Suppressor macrophage treated with lipopolysaccharide for 1 hour (primary cell): Measurements from ENCODE around the gene SERINC3.
A peak's percentile ranks its signal among the peaks of the same experiment; 100 is the strongest.

Experiments
- DNase-seq, 3 donors: peaks; one replicate each; pipeline ENCODE4 v3.0.0-alpha.2; 2020 to 2022

SERINC3 gene

DNA sequence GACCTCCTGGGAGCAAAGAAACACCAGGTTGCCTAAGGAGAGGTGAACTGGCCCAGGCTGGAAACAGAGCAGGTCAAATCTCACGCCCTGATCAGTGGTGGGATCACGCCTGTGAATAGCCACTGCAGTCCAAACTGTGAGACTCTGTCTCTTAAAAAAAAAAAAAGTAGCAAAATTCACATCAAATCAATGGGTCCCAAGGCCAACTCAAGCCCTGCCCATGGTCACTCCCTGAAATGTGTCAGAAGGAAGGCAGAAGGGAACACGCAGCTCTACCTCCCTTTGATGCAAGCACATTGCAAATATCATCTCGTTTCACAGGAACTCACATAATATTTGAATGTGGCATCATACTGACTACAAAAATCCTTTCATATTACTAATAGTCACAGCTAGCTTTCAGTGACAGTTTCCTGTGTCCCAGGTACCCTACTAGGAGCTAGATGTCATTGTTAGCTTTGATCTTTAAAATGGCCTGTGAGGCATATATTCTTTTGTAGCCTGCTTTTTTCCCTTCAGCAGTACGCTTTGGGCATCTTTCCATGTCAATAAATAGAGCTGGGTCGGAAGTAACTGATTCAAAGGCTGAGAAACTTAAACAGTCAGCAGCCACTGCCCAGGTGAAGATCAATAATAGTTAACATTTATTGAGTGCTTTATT, 60.6 kb downstream of the SERINC3 start:
- no peak for DNase-seq

DNA sequence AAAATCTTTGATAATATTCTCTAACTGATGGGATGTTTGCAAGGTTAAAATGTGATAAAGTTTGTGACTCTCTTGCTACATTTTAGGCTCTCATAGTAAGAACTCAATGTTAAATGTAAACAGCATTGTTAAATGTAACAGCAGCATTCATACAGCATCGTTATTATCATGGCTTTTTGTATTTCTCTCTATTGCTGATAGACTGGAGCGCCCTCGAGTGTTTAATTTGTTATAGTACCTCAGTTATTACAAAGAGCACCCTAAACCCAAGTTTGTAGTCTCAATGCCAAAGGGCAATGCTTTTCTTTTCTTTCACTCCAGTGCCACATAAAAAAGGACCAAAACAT, 61.1 kb downstream of the SERINC3 start:
- DNase-seq, result peak; percentile 56 to 69 (median 65)

DNA sequence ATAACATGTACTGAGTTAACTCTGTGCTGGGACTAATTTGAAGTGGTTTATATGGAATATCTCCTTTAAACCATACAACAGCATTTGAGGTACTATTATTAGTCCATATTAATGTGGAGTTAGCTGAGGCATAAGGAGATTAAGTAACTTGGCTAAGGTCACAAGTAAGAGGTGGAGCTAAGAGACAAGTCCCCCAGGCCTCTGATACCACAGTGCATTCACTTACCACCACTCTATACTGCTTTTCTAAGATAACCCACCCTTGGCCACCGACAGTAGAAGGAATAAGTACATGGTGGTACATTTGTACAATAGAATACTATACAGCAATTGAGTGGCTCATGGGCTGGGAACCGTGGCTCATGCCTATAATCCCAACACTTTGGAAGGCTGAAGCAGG, 62.6 kb downstream of the SERINC3 start:
- no peak for DNase-seq

DNA sequence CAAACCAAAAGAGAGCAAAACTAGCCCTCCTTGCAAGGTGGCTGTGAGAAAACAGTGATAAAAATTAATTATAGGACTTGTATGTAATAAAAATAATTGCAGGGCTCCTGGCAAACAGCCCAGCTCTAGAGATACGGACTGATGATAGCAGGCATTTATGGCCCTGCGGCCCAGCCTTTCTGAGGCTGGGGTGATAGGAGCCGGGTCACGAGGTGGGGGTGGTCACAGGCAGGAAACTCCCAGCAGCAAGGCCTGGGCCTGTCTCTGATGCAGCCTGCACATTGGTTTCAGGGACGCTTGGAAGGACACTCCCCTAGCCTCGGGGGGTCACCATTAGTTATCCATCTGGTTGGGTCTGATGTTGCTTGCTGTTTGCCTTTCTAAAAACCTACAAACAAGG, 64.9 kb downstream of the SERINC3 start:
- no peak for DNase-seq

DNA sequence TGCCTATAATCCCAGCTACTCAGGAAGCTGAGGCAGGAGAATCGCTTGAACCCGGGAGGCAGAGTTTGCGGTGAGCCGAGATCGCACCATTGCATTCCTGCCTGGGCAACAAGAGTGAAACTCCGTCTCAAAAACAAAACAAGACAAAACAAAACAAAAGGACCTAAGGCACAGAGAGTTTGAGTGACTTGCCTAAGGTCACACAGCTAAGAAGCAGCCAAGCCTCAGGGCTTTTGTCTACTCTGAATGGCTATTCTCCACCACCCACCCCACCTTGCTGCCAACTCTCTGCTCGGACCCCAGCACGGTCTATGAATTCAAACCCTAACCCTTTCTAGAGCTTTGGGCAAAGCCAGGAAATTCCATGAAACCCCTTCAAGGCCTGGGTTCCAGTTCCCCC, 65.3 kb downstream of the SERINC3 start:
- no peak for DNase-seq

DNA sequence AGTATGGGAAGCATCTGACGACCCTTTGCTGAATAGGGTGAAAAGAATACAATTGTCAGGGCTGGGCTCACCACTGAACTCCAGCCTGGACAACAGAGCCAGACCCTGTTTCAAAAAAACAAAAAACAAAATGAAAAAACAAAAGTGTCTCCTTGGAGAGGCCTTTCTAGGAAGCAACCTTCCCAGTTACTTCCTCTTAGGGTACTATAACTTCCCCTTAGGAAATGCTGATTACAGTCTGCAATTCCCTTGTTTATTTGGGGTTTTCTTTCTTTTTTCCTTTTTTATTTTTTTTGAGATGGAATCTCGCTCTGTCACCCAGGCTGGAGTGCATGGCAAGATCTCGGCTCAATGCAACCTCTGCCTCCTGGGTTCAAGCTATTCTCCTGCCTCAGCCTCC, 66.7 kb downstream of the SERINC3 start:
- peak; percentile 45 to 55 (median 53) for DNase-seq

DNA sequence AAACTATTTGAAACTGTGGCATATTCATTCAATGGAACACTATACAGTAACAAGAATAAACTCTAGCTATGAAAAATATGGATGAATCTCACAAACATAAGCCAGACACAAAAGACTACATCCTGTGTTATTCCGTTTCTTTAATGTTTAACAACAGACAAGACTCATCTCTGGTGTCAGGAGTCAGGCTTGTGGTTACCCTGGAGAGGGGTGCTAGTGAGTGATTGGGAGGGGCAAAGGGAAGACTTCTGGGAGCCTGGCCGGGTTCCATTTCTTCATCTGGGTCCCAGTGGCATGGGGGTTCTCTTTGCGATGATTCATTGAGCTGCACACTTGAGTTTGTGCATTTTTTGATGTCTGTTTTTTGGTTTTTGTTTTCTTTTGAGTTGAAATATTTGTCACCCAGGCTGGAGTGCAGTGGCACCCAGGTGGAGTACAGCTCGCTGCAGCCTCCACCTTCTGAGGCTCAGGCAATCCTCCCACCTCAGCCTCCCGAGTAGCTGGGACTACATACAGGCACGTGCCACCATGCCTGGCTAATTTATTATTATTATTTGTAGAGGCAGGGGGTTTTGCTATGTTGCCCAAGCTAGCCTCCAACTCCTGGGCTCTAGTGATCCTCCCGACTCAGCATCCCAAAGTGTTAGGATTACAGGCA, 67.4 kb downstream of the SERINC3 start:
- DNase-seq, result no peak

DNA sequence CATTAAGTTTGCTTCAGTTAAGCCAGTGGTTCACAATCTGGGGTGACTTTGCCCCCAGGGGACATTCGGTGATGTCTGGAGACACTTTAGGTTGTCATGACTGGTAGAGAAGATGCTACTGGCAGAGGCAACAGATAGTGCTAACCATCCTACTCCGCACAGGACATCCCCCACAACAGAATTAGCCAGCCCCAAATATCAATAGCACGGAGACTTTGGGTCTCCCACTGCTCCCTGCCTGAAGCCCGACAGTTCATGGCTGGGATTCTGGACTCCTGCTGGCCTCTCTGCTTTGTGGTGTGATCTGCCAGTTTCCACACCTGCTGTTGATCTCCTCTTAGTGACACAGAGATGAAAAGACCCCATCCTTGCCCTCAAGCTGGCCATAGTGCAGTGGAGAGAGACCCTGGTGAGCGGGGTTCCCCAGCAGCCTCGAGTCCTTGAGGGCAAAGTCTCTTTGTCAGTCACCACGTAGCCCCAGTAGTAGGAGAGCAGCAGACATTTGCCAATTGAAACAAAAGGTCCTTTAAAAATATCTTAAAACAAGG, 70.9 kb downstream of the SERINC3 start:
- DNase-seq, result no peak

DNA sequence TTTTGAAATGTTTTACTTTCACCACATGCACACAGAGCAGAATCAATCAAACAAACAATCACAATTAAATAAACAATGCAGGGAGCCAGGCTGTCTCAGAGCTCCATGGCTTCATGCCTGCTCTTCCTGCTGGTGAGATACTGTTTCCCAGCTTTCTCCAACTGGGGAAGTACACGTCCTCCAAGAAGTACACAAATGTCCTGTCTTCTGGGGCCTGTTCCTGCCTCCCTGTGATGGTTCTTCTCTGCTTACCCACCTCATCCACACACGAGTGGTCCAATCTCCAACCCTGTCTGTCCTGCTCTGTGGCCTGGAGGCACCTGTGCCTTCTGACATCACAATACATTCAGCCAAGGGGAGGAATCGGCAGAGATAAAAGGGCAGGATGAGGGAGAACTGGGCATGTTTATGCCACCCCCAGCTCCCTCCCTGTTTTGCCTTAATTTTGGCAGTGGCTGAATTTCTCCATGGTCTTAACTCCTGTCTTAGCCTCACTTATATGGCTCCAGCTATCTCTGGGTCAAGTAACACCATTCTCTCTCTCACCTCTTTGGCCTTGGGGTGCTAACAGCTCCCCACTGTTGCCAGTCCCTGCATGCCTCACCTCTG, 71.5 kb downstream of the SERINC3 start:
- no peak for DNase-seq

DNA sequence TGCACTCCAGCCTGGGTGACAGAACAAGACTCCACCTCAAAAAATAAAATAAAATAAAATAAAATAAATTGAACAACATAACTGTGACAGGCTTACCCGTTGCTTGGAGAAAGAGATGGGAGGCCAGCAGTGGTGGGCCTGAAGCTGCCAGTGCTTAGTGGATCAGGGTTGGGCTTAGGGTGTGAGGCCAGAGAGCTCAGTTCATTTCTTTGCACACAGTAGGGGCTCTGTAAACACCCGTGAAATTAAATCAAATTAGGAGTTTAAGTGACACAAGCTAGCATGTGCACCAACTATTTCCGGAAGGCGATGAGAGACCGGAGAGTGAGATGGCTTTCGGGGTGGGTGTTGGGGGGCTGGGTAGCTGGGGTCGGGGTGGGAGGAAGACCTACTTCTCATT, 72.0 kb downstream of the SERINC3 start:
- no peak for DNase-seq

DNA sequence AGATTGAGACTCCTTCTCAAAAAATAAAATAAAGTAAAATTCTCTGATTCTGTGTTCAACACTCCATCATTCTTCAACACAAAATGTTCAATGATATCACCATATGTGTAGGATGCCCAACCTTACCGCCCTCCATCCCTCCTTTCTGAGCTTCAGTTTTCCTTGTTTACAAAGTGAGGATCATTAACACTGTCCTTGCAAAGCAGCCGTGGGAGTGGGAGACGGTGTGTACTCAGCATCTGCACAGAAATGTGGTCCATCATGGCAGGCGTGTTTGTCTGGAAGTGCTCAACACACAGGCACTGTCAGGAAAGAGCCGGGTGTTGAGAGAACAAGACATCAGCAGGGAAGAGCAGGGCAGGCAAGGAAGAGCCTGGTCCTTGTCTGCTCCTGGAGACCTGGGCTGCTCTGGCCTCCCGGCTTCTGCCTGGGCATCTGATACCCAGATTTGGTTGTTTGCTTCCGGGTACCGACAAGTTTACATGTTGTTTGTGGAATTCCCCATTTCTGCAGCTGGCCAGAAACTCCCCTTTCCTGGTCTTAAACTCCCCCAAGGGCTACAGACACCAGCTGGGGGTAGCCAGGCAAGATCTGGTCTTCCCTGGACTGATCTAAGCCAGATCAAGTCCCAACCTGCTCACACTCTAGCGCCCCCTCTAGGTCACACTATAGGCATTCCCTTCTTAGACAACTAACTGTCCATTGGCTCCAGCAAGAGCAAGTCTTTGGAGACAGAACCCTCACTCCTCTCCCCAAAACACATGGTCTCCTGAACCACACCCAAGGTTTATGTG, 72.9 kb downstream of the SERINC3 start:
- peak; percentile 28 to 56 (median 28) for DNase-seq

DNA sequence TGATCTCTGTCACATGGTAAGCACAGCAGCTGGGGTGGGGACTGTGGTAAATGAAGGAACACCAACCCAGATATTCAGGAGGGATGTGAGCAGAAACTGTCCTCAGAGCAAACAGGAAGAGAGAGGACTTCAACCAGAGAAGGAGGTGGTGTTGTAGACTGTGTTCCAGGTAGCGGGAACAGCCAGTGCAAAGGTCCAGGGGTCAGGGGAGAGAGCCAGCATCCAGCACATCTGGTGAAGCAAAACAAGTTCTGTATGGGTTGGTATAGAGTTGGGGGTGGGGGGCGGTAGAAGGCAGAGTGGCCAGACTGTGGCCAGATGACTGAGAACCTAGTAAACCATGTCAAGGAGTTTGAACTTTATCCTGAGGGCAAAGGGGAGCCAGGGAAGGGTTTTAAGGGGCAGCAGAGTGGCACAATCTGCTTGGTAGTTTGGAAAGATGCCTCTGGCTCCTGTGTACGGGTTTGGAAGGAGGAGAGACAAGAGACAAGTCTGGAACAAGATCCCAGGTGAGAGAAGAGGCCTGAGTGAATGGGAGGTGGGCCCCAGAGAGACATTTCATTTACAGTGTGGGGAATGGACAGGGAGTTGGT, 73.9 kb downstream of the SERINC3 start:
- DNase-seq, result no peak
